ENCODE measurements around the gene ARHGEF5. TPM values are rescaled to one million over a fixed set of nuclear protein-coding genes. Genes with fewer than 3 reads are reported as not detected.
"Not testable (repeated sequence)": the region's sequence is repeated elsewhere in the genome, so short reads cannot be mapped to it uniquely, and the experiment has no call there.

ARHGEF5 gene
- total RNA-seq, 1 donor from 2014 or later: 0.93 TPM

DNA sequence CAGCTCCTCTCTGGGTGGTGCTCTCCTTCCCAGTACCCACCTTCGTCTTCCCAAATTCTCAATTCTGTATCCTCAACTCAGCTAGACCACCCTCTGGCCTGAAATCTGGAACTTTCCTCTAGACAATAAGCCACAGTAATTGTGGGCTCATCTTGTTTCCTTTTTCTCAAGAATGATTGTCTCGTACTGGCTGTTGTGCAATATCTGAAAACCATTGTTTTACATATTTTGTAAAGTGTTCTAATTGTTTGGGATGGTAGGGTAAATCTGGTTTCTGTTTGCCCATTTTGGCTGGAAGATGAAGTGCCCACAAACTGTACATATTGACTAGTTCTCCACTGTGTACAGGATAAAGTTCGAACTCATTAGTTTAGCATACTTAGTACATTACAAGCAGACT, 59.6 kb downstream of the ARHGEF5 start:
- Mint-ChIP-seq H3K27ac (ENCODE audit: unreplicated experiment) (no peak overlapping the region), H3K9me3 (ENCODE audit: unreplicated experiment) (peaks cover 4% of the 10 kb centered on the region), H3K4me1 (ENCODE audit: low read depth, unreplicated experiment) (no peaks in the 10 kb centered on the region), H3K4me3 (ENCODE audit: unreplicated experiment) (no peak overlapping the region), H3K27me3 (ENCODE audit: unreplicated experiment) (no peaks in the 10 kb centered on the region), H3K36me3 (ENCODE audit: unreplicated experiment) (no peaks in the 10 kb centered on the region)
- no peak for DNase-seq
- no peak for TF ChIP-seq CTCF (IDR thresholded peaks at IDR 0.05; ENCODE audit: partially characterized antibody, unreplicated experiment)

DNA sequence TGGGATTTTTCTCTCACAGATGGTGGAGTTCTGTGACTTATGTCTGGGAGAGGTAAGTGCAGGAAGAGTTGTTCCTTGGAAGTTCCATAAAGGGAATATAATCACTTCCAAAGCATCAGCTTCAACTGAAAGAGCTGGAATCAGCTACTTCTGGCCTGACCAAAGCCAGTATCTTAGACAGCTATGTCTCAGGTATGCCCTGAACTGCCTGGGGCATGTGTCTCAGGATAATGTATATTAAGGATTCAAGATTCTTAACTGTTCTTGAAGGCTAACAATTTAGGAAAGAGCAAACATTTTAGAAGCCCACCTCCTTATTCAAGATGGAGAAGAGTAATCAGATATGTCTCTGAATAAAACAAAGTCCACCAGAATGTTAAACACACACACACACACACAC, 60.7 kb downstream of the ARHGEF5 start:
- no peak overlapping the region for H3K27ac Mint-ChIP-seq (ENCODE audit: unreplicated experiment)
- H3K36me3 Mint-ChIP-seq (ENCODE audit: unreplicated experiment): no peaks in the 10 kb centered on the region
- H3K4me3 Mint-ChIP-seq (ENCODE audit: unreplicated experiment): no peak overlapping the region
- H3K27me3 Mint-ChIP-seq (ENCODE audit: unreplicated experiment): no peaks in the 10 kb centered on the region
- no peak for TF ChIP-seq CTCF (IDR thresholded peaks at IDR 0.05; ENCODE audit: partially characterized antibody, unreplicated experiment)
- no peak for DNase-seq
- H3K9me3 Mint-ChIP-seq (ENCODE audit: unreplicated experiment): peaks cover 3% of the 10 kb centered on the region
- H3K4me1 Mint-ChIP-seq (ENCODE audit: low read depth, unreplicated experiment): no peaks in the 10 kb centered on the region

DNA sequence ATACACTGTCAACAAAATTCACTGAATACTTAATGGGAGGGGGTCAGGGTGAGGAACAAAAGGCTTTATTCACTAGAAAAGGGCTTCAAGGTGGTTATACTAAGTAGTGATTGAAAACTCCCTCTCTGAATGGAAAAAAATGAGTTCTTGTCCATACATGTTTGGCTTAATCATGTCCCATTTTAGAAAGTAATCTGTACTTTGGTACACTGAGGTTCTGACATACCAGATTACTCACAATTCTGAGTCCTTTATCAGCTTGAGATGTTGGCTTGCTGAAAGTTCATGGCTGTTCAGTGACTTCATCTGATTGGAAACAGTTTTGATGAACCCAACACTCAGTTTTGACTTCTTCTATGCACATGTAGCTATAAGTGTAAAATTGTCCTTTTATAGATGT, 61.1 kb downstream of the ARHGEF5 start:
- no peak for TF ChIP-seq CTCF (IDR thresholded peaks at IDR 0.05; ENCODE audit: partially characterized antibody, unreplicated experiment)
- DNase-seq: no peak
- Mint-ChIP-seq H3K27ac (ENCODE audit: unreplicated experiment) (no peak overlapping the region), H3K4me3 (ENCODE audit: unreplicated experiment) (no peak overlapping the region), H3K4me1 (ENCODE audit: low read depth, unreplicated experiment) (no peaks in the 10 kb centered on the region), H3K36me3 (ENCODE audit: unreplicated experiment) (no peaks in the 10 kb centered on the region), H3K27me3 (ENCODE audit: unreplicated experiment) (no peaks in the 10 kb centered on the region), H3K9me3 (ENCODE audit: unreplicated experiment) (peaks cover 3% of the 10 kb centered on the region)

DNA sequence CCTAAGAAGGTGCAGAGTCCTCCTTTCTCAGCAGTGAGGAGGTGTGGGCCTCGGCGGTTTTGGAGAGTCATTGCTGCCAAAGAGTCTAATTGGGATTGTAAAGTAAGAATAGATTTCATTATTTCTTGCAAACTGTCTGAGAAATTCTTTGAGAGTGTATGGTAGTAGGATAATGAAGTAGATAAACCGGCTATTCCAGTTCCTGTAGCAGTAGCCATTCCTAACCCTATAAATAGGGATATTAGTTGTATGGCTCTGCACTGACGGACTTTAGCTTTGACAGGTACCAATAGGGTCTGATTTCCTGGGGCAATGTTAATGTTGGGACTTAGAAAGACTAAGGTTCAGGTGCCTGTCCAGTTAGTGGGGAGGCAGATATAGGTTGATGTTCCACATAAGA, 63.7 kb downstream of the ARHGEF5 start:
- not testable (repeated sequence) for H3K27me3 Mint-ChIP-seq (ENCODE audit: unreplicated experiment); H3K27ac Mint-ChIP-seq (ENCODE audit: unreplicated experiment); H3K36me3 Mint-ChIP-seq (ENCODE audit: unreplicated experiment); DNase-seq; H3K9me3 Mint-ChIP-seq (ENCODE audit: unreplicated experiment); H3K4me3 Mint-ChIP-seq (ENCODE audit: unreplicated experiment); H3K4me1 Mint-ChIP-seq (ENCODE audit: low read depth, unreplicated experiment)

DNA sequence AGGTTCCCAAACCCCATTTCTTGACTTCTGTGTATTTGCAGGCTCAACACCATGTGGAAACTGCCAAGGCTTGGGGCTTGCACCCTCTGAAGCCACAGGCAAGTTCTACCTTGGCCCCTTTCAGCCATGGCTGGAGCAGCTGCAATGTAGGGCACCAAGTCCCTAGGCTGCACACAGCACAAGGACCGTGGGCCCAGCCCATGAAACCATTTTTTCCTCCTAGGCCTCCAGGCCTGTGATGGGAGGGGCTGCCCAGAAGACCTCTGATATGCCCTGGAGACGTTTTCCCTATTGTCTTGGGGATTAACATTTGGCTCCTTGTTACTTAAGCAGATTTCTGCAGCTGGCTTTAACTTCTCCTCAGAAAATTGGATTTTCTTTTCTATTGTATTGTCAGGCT, 72.3 kb downstream of the ARHGEF5 start:
- not testable (repeated sequence) for H3K27me3 Mint-ChIP-seq (ENCODE audit: unreplicated experiment); DNase-seq; H3K4me3 Mint-ChIP-seq (ENCODE audit: unreplicated experiment); H3K27ac Mint-ChIP-seq (ENCODE audit: unreplicated experiment); H3K9me3 Mint-ChIP-seq (ENCODE audit: unreplicated experiment); H3K4me1 Mint-ChIP-seq (ENCODE audit: low read depth, unreplicated experiment)
- H3K36me3 Mint-ChIP-seq (ENCODE audit: unreplicated experiment): peaks cover 21% of the 10 kb centered on the region

DNA sequence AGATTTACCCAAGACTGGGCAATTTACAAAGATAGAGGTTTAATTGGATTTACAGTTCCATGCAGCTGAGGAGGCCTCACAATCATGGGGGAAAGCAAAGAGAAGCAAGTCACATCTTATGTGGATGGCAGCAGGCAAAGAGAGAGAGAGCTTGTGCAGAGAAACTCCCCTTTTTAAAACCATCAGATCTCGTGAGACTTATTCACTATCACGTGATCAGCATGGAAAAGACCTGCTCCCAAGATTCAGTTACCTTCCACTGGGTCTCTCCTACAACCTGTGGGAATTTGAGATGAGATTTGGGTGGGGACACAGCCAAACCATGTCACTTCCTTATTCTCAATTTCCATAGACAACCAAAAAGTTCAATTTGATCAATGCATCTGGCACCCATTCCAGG, 73.2 kb downstream of the ARHGEF5 start:
- DNase-seq: no peak
- no peak for TF ChIP-seq CTCF (IDR thresholded peaks at IDR 0.05; ENCODE audit: partially characterized antibody, unreplicated experiment)
- peaks cover 7% of the 10 kb centered on the region for H3K27me3 Mint-ChIP-seq (ENCODE audit: unreplicated experiment)
- peaks cover 9% of the 10 kb centered on the region for H3K9me3 Mint-ChIP-seq (ENCODE audit: unreplicated experiment)
- peaks cover 21% of the 10 kb centered on the region for H3K36me3 Mint-ChIP-seq (ENCODE audit: unreplicated experiment)
- no peak overlapping the region for H3K27ac Mint-ChIP-seq (ENCODE audit: unreplicated experiment)
- no peaks in the 10 kb centered on the region for H3K4me1 Mint-ChIP-seq (ENCODE audit: low read depth, unreplicated experiment)
- no peak overlapping the region for H3K4me3 Mint-ChIP-seq (ENCODE audit: unreplicated experiment)

Other genes starting within 250 kb of the ARHGEF5 start
- not detected for gene OR2A2, start 245.8 kb upstream of the ARHGEF5 start, total RNA-seq (ENCODE audit: unreplicated experiment)
- gene OR2A14, start 232.2 kb upstream of the ARHGEF5 start, total RNA-seq (ENCODE audit: unreplicated experiment): not detected
- 0.17 TPM for gene CTAGE4, start 171.9 kb upstream of the ARHGEF5 start, total RNA-seq (ENCODE audit: unreplicated experiment)
- gene ARHGEF35, start 159.6 kb upstream of the ARHGEF5 start, total RNA-seq (ENCODE audit: unreplicated experiment): 0.69 TPM
- not detected for gene OR2A42, start 115.8 kb upstream of the ARHGEF5 start, total RNA-seq (ENCODE audit: unreplicated experiment)
- 0.22 TPM for gene OR2A7, start 90.6 kb upstream of the ARHGEF5 start, total RNA-seq (ENCODE audit: unreplicated experiment)
- gene CTAGE8, start 86.1 kb upstream of the ARHGEF5 start, total RNA-seq (ENCODE audit: unreplicated experiment): 0.54 TPM
- gene OR2A1, start 43.0 kb upstream of the ARHGEF5 start, total RNA-seq (ENCODE audit: unreplicated experiment): not detected
- gene NOBOX, start 48.3 kb downstream of the ARHGEF5 start, total RNA-seq (ENCODE audit: unreplicated experiment): not detected

Data from glutamatergic neuron (in vitro differentiated cells).